Measurements from ENCODE around the gene KRTAP10-5. TPM values are rescaled to one million over a fixed set of nuclear protein-coding genes. Genes with fewer than 3 reads are reported as not detected.
"Not testable (repeated sequence)": the region's sequence is repeated elsewhere in the genome, so short reads cannot be mapped to it uniquely, and the experiment has no call there.

Gene KRTAP10-5
- total and polyA plus RNA-seq, 8 donors = not detected

DNA sequence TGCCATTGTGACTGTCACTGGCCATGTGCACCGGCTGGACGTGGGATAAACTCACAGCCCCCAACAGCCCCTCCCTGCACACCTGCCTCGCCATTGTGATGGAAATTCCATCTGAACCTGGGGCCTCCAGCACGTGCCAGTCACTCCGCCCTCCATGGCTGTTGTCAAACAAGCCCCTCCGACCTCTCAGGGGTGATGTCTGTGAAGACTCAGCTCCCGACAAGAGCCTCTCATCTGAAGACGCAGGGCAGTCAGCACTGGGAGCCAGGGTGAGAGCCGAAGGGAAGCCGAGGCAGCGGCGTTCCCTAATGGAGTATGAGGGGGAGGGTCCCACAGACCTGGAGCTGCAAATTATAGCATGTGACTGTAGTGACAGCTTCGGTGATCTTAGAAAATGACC lies 27.7 kb downstream of the KRTAP10-5 start:
- ATAC-seq (no peak), DNase-seq (no peak), FAIRE-seq (no peak)
- no peaks in the 10 kb centered on the region for H3K4me1 ChIP-seq
- no peak overlapping the region for H3K4me3 ChIP-seq
- TF ChIP-seq, protein P1, sequence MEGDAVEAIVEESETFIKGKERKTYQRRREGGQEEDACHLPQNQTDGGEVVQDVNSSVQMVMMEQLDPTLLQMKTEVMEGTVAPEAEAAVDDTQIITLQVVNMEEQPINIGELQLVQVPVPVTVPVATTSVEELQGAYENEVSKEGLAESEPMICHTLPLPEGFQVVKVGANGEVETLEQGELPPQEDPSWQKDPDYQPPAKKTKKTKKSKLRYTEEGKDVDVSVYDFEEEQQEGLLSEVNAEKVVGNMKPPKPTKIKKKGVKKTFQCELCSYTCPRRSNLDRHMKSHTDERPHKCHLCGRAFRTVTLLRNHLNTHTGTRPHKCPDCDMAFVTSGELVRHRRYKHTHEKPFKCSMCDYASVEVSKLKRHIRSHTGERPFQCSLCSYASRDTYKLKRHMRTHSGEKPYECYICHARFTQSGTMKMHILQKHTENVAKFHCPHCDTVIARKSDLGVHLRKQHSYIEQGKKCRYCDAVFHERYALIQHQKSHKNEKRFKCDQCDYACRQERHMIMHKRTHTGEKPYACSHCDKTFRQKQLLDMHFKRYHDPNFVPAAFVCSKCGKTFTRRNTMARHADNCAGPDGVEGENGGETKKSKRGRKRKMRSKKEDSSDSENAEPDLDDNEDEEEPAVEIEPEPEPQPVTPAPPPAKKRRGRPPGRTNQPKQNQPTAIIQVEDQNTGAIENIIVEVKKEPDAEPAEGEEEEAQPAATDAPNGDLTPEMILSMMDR (IDR thresholded peaks at IDR 0.05) = no peak
- no peaks in the 10 kb centered on the region for H3K36me3 ChIP-seq
- H3K27ac ChIP-seq = no peak overlapping the region
- WGBS, 2 donors = 58 to 64% methylated on average over 13 of the region's 13 CpGs
- H3K9me3 ChIP-seq = no peaks in the 10 kb centered on the region
- intact Hi-C loops (cut with DNase I) = no loop called here
- H3K27me3 ChIP-seq = peaks cover 0 to 15% (median 0%) of the 10 kb centered on the region in 4 donors

DNA sequence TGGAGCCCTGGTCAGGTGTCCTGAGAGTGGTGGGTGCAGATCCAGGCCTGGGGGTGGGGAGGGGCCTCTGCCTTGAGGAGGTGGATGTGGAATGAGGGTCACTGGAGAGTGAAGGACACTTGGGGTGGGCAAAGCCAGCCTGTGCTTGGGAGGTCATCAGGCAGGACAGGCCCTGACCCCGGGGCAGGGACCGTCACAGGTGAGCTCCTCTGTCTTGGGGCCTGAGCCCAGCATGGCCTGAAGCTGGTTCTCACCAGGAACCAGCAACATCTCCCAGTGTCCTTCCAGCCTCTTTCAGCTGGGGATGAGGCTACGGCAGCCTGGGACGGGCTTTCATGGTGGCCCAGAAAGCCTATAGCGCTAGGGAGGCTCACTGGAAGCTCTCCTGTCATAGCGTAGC lies 28.3 kb downstream of the KRTAP10-5 start:
- Histone ChIP-seq H3K4me1 (no peaks in the 10 kb centered on the region), H3K27ac (no peak overlapping the region), H3K36me3 (no peaks in the 10 kb centered on the region), H3K4me3 (no peak overlapping the region), H3K27me3 (peaks cover 0 to 15% (median 0%) of the 10 kb centered on the region in 4 donors), H3K9me3 (no peaks in the 10 kb centered on the region)
- TF ChIP-seq, protein P1 (IDR thresholded peaks at IDR 0.05) = no peak
- no peak for DNase-seq
- FAIRE-seq = no peak
- intact Hi-C loops (cut with DNase I) = no loop called here
- WGBS, 2 donors = 80 to 86% methylated on average over 6 of the region's 6 CpGs
- no peak for ATAC-seq

DNA sequence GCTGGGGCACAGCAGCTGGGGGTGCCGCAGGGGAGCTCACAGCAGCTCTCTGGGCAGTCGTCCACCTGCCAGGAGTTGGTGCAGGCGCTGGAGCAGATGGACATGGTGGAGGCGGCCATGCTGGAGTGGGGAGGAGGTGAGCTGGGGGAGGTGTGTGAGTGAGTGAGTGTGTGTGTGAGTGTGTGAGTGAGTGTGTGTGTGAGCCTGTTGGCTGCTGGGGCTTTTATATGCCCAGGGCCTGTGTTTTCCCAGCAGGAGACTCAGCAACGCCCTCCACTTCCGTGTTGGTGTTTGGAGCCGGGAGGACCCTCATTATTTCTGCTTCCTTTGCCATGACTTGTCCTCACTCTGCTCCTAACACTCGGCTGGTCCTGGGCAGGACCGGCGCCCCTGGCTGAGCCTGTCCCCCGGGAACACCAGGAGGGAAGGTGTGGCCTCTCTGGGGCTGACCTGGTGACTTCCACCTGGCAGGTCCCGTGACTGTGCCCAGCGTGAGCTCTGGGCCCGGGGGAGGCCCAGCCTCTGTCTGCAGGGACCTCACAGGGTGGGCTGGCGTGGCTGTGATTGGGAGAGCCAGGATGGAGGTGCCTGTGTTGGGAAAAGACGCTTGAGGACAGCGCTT lies 29.0 kb downstream of the KRTAP10-5 start, which contains the start of gene KRTAP10-2:
Gene KRTAP10-2, minus strand, starts transcription at position 166 of the 622 bp plus-strand sequence. Its CDS starts 47 bp downstream, at position 119.
- DNase-seq = no peak
- TF ChIP-seq, protein P1 (IDR thresholded peaks at IDR 0.05) = no peak
- ATAC-seq = no peak
- no peaks in the 10 kb centered on the region for H3K9me3 ChIP-seq
- intact Hi-C loops (cut with DNase I) = no loop called here
- H3K4me3 ChIP-seq = no peak within 1 kb of the TSS
- FAIRE-seq = no peak
- H3K27me3 ChIP-seq = peaks cover 0 to 12% (median 0%) of the 10 kb centered on the region in 4 donors
- no peaks in the 10 kb centered on the region for H3K36me3 ChIP-seq
- no peaks in the 10 kb centered on the region for H3K4me1 ChIP-seq
- no peak within 1 kb of the TSS for H3K27ac ChIP-seq
- whole genome bisulfite sequencing, 2 donors = 37 to 40% methylated on average over 14 to 17 of the region's 17 CpGs

DNA sequence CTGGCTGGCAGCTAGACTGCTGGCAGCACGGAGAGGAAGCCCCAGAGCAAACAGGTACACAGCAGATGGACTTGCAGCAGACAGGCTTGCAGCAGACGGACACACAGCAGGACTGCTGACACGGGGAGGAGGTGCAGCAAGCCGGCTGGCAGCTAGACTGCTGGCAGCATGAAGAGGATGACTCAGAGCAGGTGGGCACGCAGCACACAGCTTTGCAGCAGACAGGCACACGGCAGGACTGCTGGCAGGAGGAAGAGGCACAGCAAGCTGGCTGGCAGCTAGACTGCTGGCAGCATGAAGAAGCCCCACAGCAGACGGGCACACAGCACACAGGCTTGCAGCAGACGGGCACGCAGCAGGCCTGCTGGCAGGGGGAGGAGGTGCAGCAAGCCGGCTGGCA lies 29.6 kb downstream of the KRTAP10-5 start:
- H3K9me3 ChIP-seq = no peaks in the 10 kb centered on the region
- FAIRE-seq (no peak), ATAC-seq (no peak), DNase-seq (no peak)
- H3K27me3 ChIP-seq = peaks cover 0 to 7% (median 0%) of the 10 kb centered on the region in 4 donors
- H3K36me3 ChIP-seq = no peaks in the 10 kb centered on the region
- H3K27ac ChIP-seq = no peak overlapping the region
- intact Hi-C loops (cut with DNase I) = no loop called here
- TF ChIP-seq, protein P1 (IDR thresholded peaks at IDR 0.05) = no peak
- H3K4me1 ChIP-seq = no peaks in the 10 kb centered on the region
- no peak overlapping the region for H3K4me3 ChIP-seq
- 41 to 63% methylated on average over 10 of the region's 10 CpGs for WGBS, 2 donors

DNA sequence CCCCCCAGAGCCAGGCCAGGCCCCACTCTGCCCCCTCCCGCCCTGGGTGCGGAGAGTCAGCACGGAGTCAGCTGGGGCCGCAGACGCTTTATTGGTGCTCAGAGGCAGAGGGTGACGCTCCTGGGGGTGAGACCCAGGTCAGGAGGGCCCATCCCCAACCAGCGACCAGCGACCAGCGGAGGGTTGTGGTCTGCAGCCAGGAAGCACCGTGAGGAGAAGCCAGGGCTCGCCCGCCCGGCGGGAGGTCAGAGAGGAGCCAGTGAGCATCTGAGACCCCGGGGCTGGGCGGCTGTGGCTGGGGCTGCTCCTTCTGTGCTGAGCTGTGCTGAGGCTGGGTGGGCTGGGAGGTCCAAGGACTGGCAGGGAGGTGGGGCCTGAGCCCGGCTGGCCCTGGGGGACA lies 30.1 kb downstream of the KRTAP10-5 start:
- intact Hi-C loops (cut with DNase I) = not testable (repeated sequence)

More for the DNA sequence above, 30.1 kb downstream of the KRTAP10-5 start:
- peak in 1 of 6 donors; percentile 69 for DNase-seq
- WGBS, 2 donors = 47 to 58% methylated on average over 15 to 17 of the region's 17 CpGs
- not testable (repeated sequence) for H3K9me3 ChIP-seq, H3K36me3 ChIP-seq, FAIRE-seq, H3K4me3 ChIP-seq, H3K27me3 ChIP-seq, H3K4me1 ChIP-seq, ATAC-seq, H3K27ac ChIP-seq

Measured in pancreas (tissue), 10 donors.